ENCODE data around the gene STAB1. TPM values are rescaled to one million over a fixed set of nuclear protein-coding genes. Genes with fewer than 3 reads are reported as not detected.

STAB1 gene
- total RNA-seq, 4 donors from 2014 or later, result 101 to 127 (median 118) TPM

GRCh38 chr3:52527039-52527731, 32.0 kb downstream of the STAB1 start:
- intact Hi-C loops (cut with DNase I), result no loop called here

GRCh38 chr3:52527732-52528585, 32.8 kb downstream of the STAB1 start:
- H3K36me3 ChIP-seq, result peaks cover 15 to 50% (median 48%) of the 10 kb centered on the region in 4 donors
- DNase-seq (ENCODE audit: extremely low spot score), result no peak
- WGBS, result 90% methylated on average over 13 of the region's 18 CpGs
- H3K4me3 ChIP-seq, result no peak overlapping the region
- peak overlapping the region in 1 of 4 donors; percentile 79 for H3K27ac ChIP-seq (replicated peaks in 1 of 4)
- TF ChIP-seq EP300 (IDR thresholded peaks at IDR 0.05) (no peak), POLR2AphosphoS5 (IDR thresholded peaks at IDR 0.05) (no peak), POLR2A (IDR thresholded peaks at IDR 0.05; ENCODE audit: low read depth) (no peak), CTCF (IDR thresholded peaks at IDR 0.05) (no peak)
- H3K27me3 ChIP-seq, result no peaks in the 10 kb centered on the region
- no peaks in the 10 kb centered on the region for H3K9me3 ChIP-seq
- H3K4me1 ChIP-seq, result peaks cover 64 to 81% (median 76%) of the 10 kb centered on the region in 4 donors
- intact Hi-C loops (cut with DNase I), result no loop called here

More at GRCh38 chr3:52527039-52527731, 32.0 kb downstream of the STAB1 start:
- TF ChIP-seq CTCF (IDR thresholded peaks at IDR 0.05) (no peak), EP300 (IDR thresholded peaks at IDR 0.05) (no peak), POLR2A (IDR thresholded peaks at IDR 0.05; ENCODE audit: low read depth) (no peak), POLR2AphosphoS5 (IDR thresholded peaks at IDR 0.05) (no peak)
- H3K27me3 ChIP-seq, result no peaks in the 10 kb centered on the region
- no peak overlapping the region for H3K4me3 ChIP-seq
- no peak for DNase-seq (ENCODE audit: extremely low spot score)
- H3K27ac ChIP-seq (replicated peaks in 1 of 4), result peak overlapping the region in 1 of 4 donors; percentile 28
- H3K4me1 ChIP-seq, result peaks cover 56 to 73% (median 68%) of the 10 kb centered on the region in 4 donors
- WGBS, result 89% methylated on average over 12 of the region's 14 CpGs
- H3K36me3 ChIP-seq, result peaks cover 15 to 56% (median 54%) of the 10 kb centered on the region in 4 donors
- no peaks in the 10 kb centered on the region for H3K9me3 ChIP-seq

GRCh38 chr3:52528586-52529375, 33.6 kb downstream of the STAB1 start:
- TF ChIP-seq POLR2AphosphoS5 (IDR thresholded peaks at IDR 0.05), result no peak
- no peak overlapping the region for H3K4me3 ChIP-seq
- H3K27me3 ChIP-seq, result no peaks in the 10 kb centered on the region
- H3K4me1 ChIP-seq, result peaks cover 68 to 85% (median 78%) of the 10 kb centered on the region in 4 donors
- intact Hi-C loops (cut with DNase I), result no loop called here
- 96% methylated on average over 18 of the region's 25 CpGs for WGBS
- no peak for DNase-seq (ENCODE audit: extremely low spot score)
- no peaks in the 10 kb centered on the region for H3K9me3 ChIP-seq
- peak overlapping the region in 1 of 4 donors; percentile 79 for H3K27ac ChIP-seq (replicated peaks in 1 of 4)
- H3K36me3 ChIP-seq, result peaks cover 15 to 42% (median 41%) of the 10 kb centered on the region in 4 donors

GRCh38 chr3:52529376-52530333, 34.5 kb downstream of the STAB1 start:
- H3K4me1 ChIP-seq, result peaks cover 72 to 91% (median 81%) of the 10 kb centered on the region in 4 donors

More at GRCh38 chr3:52529376-52530333, 34.5 kb downstream of the STAB1 start:
- Histone ChIP-seq H3K27me3 (no peaks in the 10 kb centered on the region), H3K4me3 (no peak overlapping the region), H3K36me3 (peaks cover 15 to 33% (median 32%) of the 10 kb centered on the region in 4 donors), H3K9me3 (no peaks in the 10 kb centered on the region), H3K27ac (replicated peaks in 1 of 4) (peak overlapping the region; percentile 66 to 80 (median 75))
- 81% methylated on average over 7 of the region's 12 CpGs for WGBS
- TF ChIP-seq EP300 (IDR thresholded peaks at IDR 0.05) (no peak), POLR2AphosphoS5 (IDR thresholded peaks at IDR 0.05) (peak; percentile 56 to 71)
- intact Hi-C loops (cut with DNase I), result loop anchor here (5.0 kb wide), 2 partner anchors 42 to 57 kb away; no protein-coding TSS in a partner anchor
- no peak for DNase-seq (ENCODE audit: extremely low spot score)
